Memory B cell (primary cell): ENCODE results near the gene CLCN3.

ENCODE experiments used
- ATAC-seq: fragments of 150-1000 bp; cut with Tn5 transposase; 2 replicates; pipeline ENCODE4 v1.10.0; 2021; ENCODE audit warnings: low read depth, mild to moderate bottlenecking, moderate library complexity
- DNase-seq, 2 donors: peaks; one replicate each; pipeline ENCODE4 v3.0.0; 2022; ENCODE audit warnings: low spot score in 2 of 2
- H3K27ac Mint-ChIP-seq: one replicate; pipeline ENCODE4 v1.8.0; 2022; ENCODE audit warnings: mild to moderate bottlenecking, moderate library complexity, mixed read lengths
- H3K27me3 Mint-ChIP-seq: one replicate; pipeline ENCODE4 v1.8.0; 2022; ENCODE audit warnings: mixed read lengths
- H3K36me3 Mint-ChIP-seq: one replicate; pipeline ENCODE4 v1.8.0; 2022; ENCODE audit warnings: mild to moderate bottlenecking, mixed read lengths
- H3K4me1 Mint-ChIP-seq: one replicate; pipeline ENCODE4 v1.8.0; 2022; ENCODE audit warnings: mixed read lengths
- H3K4me3 Mint-ChIP-seq: one replicate; pipeline ENCODE4 v1.8.0; 2022; ENCODE audit warnings: mild to moderate bottlenecking, moderate library complexity, mixed read lengths
- H3K9me3 Mint-ChIP-seq: one replicate; pipeline ENCODE4 v1.8.0; 2022; ENCODE audit warnings: mixed read lengths

CLCN3 gene

GRCh38 chr4:169625886-169626285 lies 5.5 kb downstream of the CLCN3 start:
- no peak overlapping the region for H3K4me3 Mint-ChIP-seq
- H3K36me3 Mint-ChIP-seq = peaks cover 5% of the 10 kb centered on the region
- ATAC-seq = no peak
- H3K27me3 Mint-ChIP-seq = no peaks in the 10 kb centered on the region
- peaks cover 26% of the 10 kb centered on the region for H3K4me1 Mint-ChIP-seq
- DNase-seq = no peak
- peaks cover 1% of the 10 kb centered on the region for H3K9me3 Mint-ChIP-seq
- peak overlapping the region; percentile 67 for H3K27ac Mint-ChIP-seq

- no peak overlapping the region for H3K4me3 Mint-ChIP-seq
- ATAC-seq (no peak), DNase-seq (no peak)
- peaks cover 1% of the 10 kb centered on the region for H3K9me3 Mint-ChIP-seq
- peaks cover 26% of the 10 kb centered on the region for H3K4me1 Mint-ChIP-seq
- H3K36me3 Mint-ChIP-seq = peaks cover 5% of the 10 kb centered on the region
- H3K27ac Mint-ChIP-seq = peak overlapping the region; percentile 52
- H3K27me3 Mint-ChIP-seq = no peaks in the 10 kb centered on the region
Observed at GRCh38 chr4:169626331-169627282, 6.2 kb downstream of the CLCN3 start.

GRCh38 chr4:169627307-169627706 lies 6.9 kb downstream of the CLCN3 start:
- peaks cover 1% of the 10 kb centered on the region for H3K9me3 Mint-ChIP-seq
- H3K4me3 Mint-ChIP-seq = no peak overlapping the region
- no peak for DNase-seq
- H3K27ac Mint-ChIP-seq = peak overlapping the region; percentile 52
- peaks cover 23% of the 10 kb centered on the region for H3K4me1 Mint-ChIP-seq
- H3K27me3 Mint-ChIP-seq = no peaks in the 10 kb centered on the region
- peaks cover 7% of the 10 kb centered on the region for H3K36me3 Mint-ChIP-seq
- ATAC-seq = no peak

- H3K36me3 Mint-ChIP-seq = peaks cover 5% of the 10 kb centered on the region
- no peaks in the 10 kb centered on the region for H3K27me3 Mint-ChIP-seq
- ATAC-seq (no peak), DNase-seq (no peak)
- no peak overlapping the region for H3K27ac Mint-ChIP-seq
- no peak overlapping the region for H3K4me3 Mint-ChIP-seq
- H3K4me1 Mint-ChIP-seq = peaks cover 16% of the 10 kb centered on the region
- peaks cover under 1% of the 10 kb centered on the region for H3K9me3 Mint-ChIP-seq
Observed at GRCh38 chr4:169628579-169628978, 8.2 kb downstream of the CLCN3 start.

GRCh38 chr4:169630069-169630468 lies 9.7 kb downstream of the CLCN3 start:
- no peaks in the 10 kb centered on the region for H3K27me3 Mint-ChIP-seq
- no peak overlapping the region for H3K27ac Mint-ChIP-seq
- peaks cover 3% of the 10 kb centered on the region for H3K36me3 Mint-ChIP-seq
- no peaks in the 10 kb centered on the region for H3K9me3 Mint-ChIP-seq
- no peak overlapping the region for H3K4me3 Mint-ChIP-seq
- ATAC-seq (no peak), DNase-seq (no peak)
- H3K4me1 Mint-ChIP-seq = peaks cover 15% of the 10 kb centered on the region

GRCh38 chr4:169632896-169633295 lies 12.5 kb downstream of the CLCN3 start:
- Mint-ChIP-seq H3K9me3 (no peaks in the 10 kb centered on the region), H3K27me3 (no peaks in the 10 kb centered on the region), H3K27ac (no peak overlapping the region), H3K4me3 (no peak overlapping the region), H3K4me1 (peaks cover 9% of the 10 kb centered on the region), H3K36me3 (peaks cover 9% of the 10 kb centered on the region)
- DNase-seq (no peak), ATAC-seq (no peak)

GRCh38 chr4:169634975-169635374 lies 14.6 kb downstream of the CLCN3 start:
- Mint-ChIP-seq H3K9me3 (no peaks in the 10 kb centered on the region), H3K36me3 (peaks cover 17% of the 10 kb centered on the region), H3K27me3 (no peaks in the 10 kb centered on the region), H3K4me3 (no peak overlapping the region), H3K4me1 (peaks cover 6% of the 10 kb centered on the region), H3K27ac (no peak overlapping the region)
- DNase-seq = no peak
- no peak for ATAC-seq

GRCh38 chr4:169640261-169640870 lies 20.0 kb downstream of the CLCN3 start:
- ATAC-seq (no peak), DNase-seq (no peak)
- Mint-ChIP-seq H3K4me3 (no peak overlapping the region), H3K36me3 (peaks cover 24% of the 10 kb centered on the region), H3K27me3 (no peaks in the 10 kb centered on the region), H3K27ac (peak overlapping the region; percentile 67), H3K4me1 (no peaks in the 10 kb centered on the region), H3K9me3 (no peaks in the 10 kb centered on the region)

- Mint-ChIP-seq H3K9me3 (no peaks in the 10 kb centered on the region), H3K36me3 (peaks cover 13% of the 10 kb centered on the region)
- no peak for DNase-seq
Observed at GRCh38 chr4:169644802-169645201, 24.4 kb downstream of the CLCN3 start.

GRCh38 chr4:169645627-169646026 lies 25.2 kb downstream of the CLCN3 start:
- no peak overlapping the region for H3K27ac Mint-ChIP-seq
- no peaks in the 10 kb centered on the region for H3K27me3 Mint-ChIP-seq
- peaks cover 12% of the 10 kb centered on the region for H3K36me3 Mint-ChIP-seq

More at GRCh38 chr4:169644802-169645201, 24.4 kb downstream of the CLCN3 start:
- peaks cover 5% of the 10 kb centered on the region for H3K4me1 Mint-ChIP-seq
- no peak for ATAC-seq
- H3K27me3 Mint-ChIP-seq = no peaks in the 10 kb centered on the region
- no peak overlapping the region for H3K4me3 Mint-ChIP-seq
- H3K27ac Mint-ChIP-seq = no peak overlapping the region

GRCh38 chr4:169649545-169650226 lies 29.3 kb downstream of the CLCN3 start:
- peaks cover 16% of the 10 kb centered on the region for H3K4me1 Mint-ChIP-seq
- ATAC-seq (no peak), DNase-seq (no peak)
- H3K36me3 Mint-ChIP-seq = peaks cover 9% of the 10 kb centered on the region
- no peaks in the 10 kb centered on the region for H3K27me3 Mint-ChIP-seq
- no peak overlapping the region for H3K4me3 Mint-ChIP-seq
- H3K27ac Mint-ChIP-seq = no peak overlapping the region
- no peaks in the 10 kb centered on the region for H3K9me3 Mint-ChIP-seq

More at GRCh38 chr4:169645627-169646026, 25.2 kb downstream of the CLCN3 start:
- no peak overlapping the region for H3K4me3 Mint-ChIP-seq
- no peaks in the 10 kb centered on the region for H3K9me3 Mint-ChIP-seq
- H3K4me1 Mint-ChIP-seq = peaks cover 5% of the 10 kb centered on the region
- ATAC-seq = no peak
- no peak for DNase-seq

- peaks cover 9% of the 10 kb centered on the region for H3K36me3 Mint-ChIP-seq
- H3K4me1 Mint-ChIP-seq = peaks cover 18% of the 10 kb centered on the region
- no peaks in the 10 kb centered on the region for H3K9me3 Mint-ChIP-seq
- H3K27ac Mint-ChIP-seq = no peak overlapping the region
- DNase-seq (no peak), ATAC-seq (no peak)
- H3K27me3 Mint-ChIP-seq = no peaks in the 10 kb centered on the region
- no peak overlapping the region for H3K4me3 Mint-ChIP-seq
Observed at GRCh38 chr4:169650227-169650936, 30.0 kb downstream of the CLCN3 start.

GRCh38 chr4:169652535-169652934 lies 32.2 kb downstream of the CLCN3 start:
- H3K9me3 Mint-ChIP-seq = no peaks in the 10 kb centered on the region
- peaks cover 10% of the 10 kb centered on the region for H3K36me3 Mint-ChIP-seq
- H3K27ac Mint-ChIP-seq = no peak overlapping the region
- H3K4me1 Mint-ChIP-seq = peaks cover 20% of the 10 kb centered on the region
- no peaks in the 10 kb centered on the region for H3K27me3 Mint-ChIP-seq
- H3K4me3 Mint-ChIP-seq = no peak overlapping the region
- no peak for ATAC-seq
- no peak for DNase-seq
